ENCODE measurements around the gene PYGL.

The PYGL gene

DNA sequence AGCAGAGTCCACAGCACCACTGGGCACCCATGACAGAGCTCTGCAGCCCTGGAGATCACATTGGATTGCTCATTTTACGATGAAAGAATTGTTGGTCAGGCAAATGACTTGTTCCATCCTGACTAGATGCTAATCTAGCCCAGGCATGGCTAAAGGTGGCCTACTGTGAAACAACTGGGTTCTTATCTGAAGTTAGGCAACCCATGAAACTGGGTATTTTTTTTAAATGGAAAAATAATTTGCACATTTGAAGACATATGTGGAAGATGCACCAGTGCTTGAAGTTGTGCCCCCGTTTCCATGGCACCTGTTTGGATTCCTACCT is 8.3 kb downstream of the PYGL start:
- TF ChIP-seq, protein P1, sequence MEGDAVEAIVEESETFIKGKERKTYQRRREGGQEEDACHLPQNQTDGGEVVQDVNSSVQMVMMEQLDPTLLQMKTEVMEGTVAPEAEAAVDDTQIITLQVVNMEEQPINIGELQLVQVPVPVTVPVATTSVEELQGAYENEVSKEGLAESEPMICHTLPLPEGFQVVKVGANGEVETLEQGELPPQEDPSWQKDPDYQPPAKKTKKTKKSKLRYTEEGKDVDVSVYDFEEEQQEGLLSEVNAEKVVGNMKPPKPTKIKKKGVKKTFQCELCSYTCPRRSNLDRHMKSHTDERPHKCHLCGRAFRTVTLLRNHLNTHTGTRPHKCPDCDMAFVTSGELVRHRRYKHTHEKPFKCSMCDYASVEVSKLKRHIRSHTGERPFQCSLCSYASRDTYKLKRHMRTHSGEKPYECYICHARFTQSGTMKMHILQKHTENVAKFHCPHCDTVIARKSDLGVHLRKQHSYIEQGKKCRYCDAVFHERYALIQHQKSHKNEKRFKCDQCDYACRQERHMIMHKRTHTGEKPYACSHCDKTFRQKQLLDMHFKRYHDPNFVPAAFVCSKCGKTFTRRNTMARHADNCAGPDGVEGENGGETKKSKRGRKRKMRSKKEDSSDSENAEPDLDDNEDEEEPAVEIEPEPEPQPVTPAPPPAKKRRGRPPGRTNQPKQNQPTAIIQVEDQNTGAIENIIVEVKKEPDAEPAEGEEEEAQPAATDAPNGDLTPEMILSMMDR (IDR thresholded peaks at IDR 0.05; ENCODE audit: low read depth, low read length, missing control alignments): no peak
- no peaks in the 10 kb centered on the region for H3K27me3 ChIP-seq (replicated peaks)
- no peak for DNase-seq
- H3K4me3 ChIP-seq (ENCODE audit: low read depth, low read length): no peak overlapping the region
- H3K27ac ChIP-seq: no peak overlapping the region
- in situ Hi-C loops (cut with HindIII; ENCODE audit: low pct_ligation_motif_present, low sequenced_read_pairs): no loop called here
- peaks cover 20% of the 10 kb centered on the region for H3K36me3 ChIP-seq (replicated peaks)

DNA sequence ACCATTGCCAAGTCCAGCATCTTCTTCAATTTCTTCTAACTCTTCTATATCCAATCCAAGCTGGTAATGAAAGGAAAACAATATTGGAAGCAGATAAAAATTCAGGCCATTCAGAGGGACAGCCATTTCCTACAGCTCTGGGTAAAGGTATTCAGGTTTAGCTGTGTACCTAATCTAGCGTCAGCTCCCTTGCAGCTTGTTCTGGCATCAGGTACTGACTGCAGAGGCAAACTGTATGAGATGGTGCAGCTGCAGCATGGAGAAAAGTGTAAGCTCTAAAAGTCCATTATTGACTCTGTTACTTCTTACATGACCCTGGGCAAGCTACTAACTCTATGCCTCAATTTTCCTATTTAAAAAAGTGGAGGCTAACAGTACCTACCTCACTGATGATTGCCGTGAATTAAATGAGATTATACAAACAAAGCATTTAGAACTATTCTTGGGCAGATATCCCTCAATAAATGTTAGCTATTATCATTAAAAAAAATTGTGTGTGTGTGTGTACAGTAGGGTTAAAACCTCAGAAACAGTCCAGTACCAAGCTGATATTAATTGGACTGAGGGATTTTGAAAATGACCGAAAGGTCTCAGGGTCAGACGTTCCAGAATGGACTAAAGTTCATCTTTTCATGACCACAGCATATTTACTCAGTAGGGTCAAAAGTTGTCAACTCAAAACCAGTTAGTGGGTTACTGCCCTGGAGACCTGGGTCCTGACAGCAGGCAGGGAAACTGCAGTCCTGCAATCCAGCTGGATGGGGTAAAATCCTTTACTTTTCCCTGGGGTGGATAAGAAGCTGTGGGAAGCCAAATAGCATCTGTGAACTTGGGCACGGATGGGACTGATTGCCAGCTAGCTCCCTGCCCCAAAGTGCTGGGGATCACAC is 8.9 kb downstream of the PYGL start:
- H3K4me3 ChIP-seq (ENCODE audit: low read depth, low read length): no peak overlapping the region
- TF ChIP-seq, protein P1 (IDR thresholded peaks at IDR 0.05; ENCODE audit: low read depth, low read length, missing control alignments): no peak
- H3K27ac ChIP-seq: no peak overlapping the region
- H3K36me3 ChIP-seq (replicated peaks): peaks cover 21% of the 10 kb centered on the region
- in situ Hi-C loops (cut with HindIII; ENCODE audit: low pct_ligation_motif_present, low sequenced_read_pairs): no loop called here
- no peaks in the 10 kb centered on the region for H3K27me3 ChIP-seq (replicated peaks)
- DNase-seq: no peak

DNA sequence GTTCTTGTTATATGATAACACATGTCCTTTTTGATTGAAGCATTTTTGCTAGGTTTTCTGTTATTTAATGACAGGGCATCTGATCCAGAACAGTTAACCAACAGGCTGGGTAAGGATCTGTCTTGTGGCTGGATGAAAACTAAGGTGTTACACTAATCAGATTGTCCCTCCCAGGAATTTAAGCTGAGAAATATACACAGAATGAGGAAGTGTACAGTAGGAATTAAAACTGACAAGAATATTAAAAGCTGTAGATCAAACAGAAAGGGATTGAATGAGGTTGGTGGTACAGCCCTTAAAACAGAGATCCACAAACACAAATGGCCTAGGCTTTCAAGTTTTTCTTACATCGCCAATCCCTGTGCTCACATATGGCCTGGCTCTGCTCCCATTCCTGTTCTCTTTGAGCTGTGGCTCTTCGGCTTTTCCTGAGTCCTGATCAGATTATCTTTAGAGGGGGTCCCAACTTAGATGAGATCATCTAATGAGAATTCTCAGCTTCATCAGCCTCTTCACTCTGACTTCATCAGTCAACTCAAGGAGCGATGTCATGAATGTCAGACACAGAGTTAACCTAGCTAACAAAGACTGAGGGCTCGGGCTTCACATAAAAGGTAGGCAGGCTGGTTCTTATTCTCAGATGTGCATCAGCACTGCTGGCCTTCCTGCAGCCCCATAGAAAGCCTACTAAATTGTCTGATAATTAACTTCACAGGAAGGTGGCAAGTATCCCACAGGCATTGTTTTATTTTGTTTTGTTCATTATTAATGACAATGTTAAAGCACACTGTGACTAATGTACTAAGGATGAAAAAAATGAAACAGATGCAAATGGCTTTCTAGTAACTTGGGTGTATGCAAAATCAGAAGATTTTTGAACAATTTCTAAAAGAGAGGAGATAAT is 11.4 kb downstream of the PYGL start:
- TF ChIP-seq, protein P1 (IDR thresholded peaks at IDR 0.05; ENCODE audit: low read depth, low read length, missing control alignments): no peak
- Histone ChIP-seq H3K27me3 (replicated peaks) (no peaks in the 10 kb centered on the region), H3K4me3 (ENCODE audit: low read depth, low read length) (no peak overlapping the region), H3K27ac (no peak overlapping the region), H3K36me3 (replicated peaks) (peaks cover 24% of the 10 kb centered on the region)
- no peak for DNase-seq
- in situ Hi-C loops (cut with HindIII; ENCODE audit: low pct_ligation_motif_present, low sequenced_read_pairs): no loop called here

DNA sequence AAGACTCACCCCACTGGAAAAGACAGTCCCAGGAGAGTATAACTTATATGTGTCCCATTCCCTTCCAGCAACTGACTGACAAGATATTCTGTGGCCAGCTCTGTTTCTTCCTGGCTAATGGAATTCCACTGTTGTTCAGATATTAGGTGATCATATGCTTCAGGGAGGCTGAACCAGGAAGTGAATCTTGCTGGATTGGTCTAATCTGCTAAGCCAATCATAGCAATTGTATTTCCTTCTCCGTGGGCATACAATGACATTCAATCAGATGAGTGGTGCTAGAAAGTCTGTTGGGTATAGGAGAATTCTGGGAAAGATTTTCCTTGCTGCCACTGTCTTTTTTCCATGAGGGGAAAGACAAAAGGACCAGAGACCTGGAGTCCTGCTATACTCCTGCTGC is 12.1 kb downstream of the PYGL start:
- Histone ChIP-seq H3K27me3 (replicated peaks) (no peaks in the 10 kb centered on the region), H3K4me3 (ENCODE audit: low read depth, low read length) (no peak overlapping the region), H3K27ac (no peak overlapping the region), H3K36me3 (replicated peaks) (peaks cover 24% of the 10 kb centered on the region)
- in situ Hi-C loops (cut with HindIII; ENCODE audit: low pct_ligation_motif_present, low sequenced_read_pairs): no loop called here
- TF ChIP-seq, protein P1 (IDR thresholded peaks at IDR 0.05; ENCODE audit: low read depth, low read length, missing control alignments): no peak
- no peak for DNase-seq

DNA sequence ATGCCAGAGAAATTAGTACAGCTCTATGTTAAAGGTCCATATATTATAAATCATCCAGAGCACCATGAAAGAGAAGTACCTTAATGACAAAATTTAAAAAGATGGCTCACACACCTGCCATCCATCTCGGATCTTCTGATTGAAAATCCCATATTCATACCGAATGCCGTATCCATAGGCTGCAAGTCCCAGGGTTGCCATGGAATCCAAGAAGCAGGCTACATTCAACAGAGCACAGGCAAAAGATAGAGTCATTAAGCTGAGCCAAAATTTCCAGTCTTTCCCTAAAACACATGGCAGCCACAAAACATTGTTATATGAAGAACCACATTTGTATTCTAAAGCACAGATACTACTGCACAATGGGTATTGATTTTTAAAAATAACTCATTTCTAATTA is 12.7 kb downstream of the PYGL start:
- Histone ChIP-seq H3K27me3 (replicated peaks) (no peaks in the 10 kb centered on the region), H3K27ac (no peak overlapping the region), H3K36me3 (replicated peaks) (peaks cover 24% of the 10 kb centered on the region), H3K4me3 (ENCODE audit: low read depth, low read length) (no peak overlapping the region)
- in situ Hi-C loops (cut with HindIII; ENCODE audit: low pct_ligation_motif_present, low sequenced_read_pairs): no loop called here
- TF ChIP-seq, protein P1 (IDR thresholded peaks at IDR 0.05; ENCODE audit: low read depth, low read length, missing control alignments): no peak
- no peak for DNase-seq
